ENCODE data around the gene LACTB.

DNA sequence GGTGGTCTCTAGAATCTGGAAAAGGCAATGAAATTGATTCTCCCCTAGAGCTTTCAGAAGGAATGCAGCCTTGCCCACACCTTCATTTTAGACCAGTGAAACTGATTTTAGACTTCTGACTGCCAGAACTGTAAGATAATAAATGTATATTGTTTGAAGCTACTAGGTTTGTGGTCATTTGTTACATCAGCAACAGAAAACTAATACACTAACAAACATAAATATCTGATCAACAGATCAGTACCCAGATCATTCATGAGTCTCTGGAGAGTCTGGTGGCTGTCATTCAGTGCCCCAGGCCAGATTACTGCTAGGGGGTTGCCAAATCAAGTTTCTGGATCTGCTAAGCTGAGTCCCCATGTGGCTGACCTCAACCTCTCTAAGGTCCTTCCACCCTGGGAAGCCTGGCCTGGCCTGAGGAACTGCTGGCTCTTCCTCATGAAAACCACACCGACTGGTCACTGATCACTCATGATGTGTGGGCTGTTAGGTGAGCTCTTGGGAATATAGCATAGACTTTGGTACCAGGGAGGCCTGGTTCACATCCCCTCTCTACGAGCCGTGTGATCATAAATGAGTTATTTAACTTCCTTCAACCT is 11.1 kb upstream of the LACTB start:
- no peak for TF ChIP-seq TAF1 (IDR thresholded peaks at IDR 0.05; ENCODE audit: borderline replicate concordance, insufficient read depth, low read length)
- TF ChIP-seq POLR2AphosphoS5 (IDR thresholded peaks at IDR 0.05; ENCODE audit: low read depth, low read length), result no peak
- no peak for TF ChIP-seq SIN3A (IDR thresholded peaks at IDR 0.05; ENCODE audit: borderline replicate concordance, insufficient read depth, low read length)
- TF ChIP-seq, protein P1, sequence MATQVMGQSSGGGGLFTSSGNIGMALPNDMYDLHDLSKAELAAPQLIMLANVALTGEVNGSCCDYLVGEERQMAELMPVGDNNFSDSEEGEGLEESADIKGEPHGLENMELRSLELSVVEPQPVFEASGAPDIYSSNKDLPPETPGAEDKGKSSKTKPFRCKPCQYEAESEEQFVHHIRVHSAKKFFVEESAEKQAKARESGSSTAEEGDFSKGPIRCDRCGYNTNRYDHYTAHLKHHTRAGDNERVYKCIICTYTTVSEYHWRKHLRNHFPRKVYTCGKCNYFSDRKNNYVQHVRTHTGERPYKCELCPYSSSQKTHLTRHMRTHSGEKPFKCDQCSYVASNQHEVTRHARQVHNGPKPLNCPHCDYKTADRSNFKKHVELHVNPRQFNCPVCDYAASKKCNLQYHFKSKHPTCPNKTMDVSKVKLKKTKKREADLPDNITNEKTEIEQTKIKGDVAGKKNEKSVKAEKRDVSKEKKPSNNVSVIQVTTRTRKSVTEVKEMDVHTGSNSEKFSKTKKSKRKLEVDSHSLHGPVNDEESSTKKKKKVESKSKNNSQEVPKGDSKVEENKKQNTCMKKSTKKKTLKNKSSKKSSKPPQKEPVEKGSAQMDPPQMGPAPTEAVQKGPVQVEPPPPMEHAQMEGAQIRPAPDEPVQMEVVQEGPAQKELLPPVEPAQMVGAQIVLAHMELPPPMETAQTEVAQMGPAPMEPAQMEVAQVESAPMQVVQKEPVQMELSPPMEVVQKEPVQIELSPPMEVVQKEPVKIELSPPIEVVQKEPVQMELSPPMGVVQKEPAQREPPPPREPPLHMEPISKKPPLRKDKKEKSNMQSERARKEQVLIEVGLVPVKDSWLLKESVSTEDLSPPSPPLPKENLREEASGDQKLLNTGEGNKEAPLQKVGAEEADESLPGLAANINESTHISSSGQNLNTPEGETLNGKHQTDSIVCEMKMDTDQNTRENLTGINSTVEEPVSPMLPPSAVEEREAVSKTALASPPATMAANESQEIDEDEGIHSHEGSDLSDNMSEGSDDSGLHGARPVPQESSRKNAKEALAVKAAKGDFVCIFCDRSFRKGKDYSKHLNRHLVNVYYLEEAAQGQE (IDR thresholded peaks at IDR 0.05; ENCODE audit: insufficient read depth in 1 of 2, low read depth in 2 of 2, low read length in 2 of 2), result no peak
